ENCODE results near the gene TEC.

DNA sequence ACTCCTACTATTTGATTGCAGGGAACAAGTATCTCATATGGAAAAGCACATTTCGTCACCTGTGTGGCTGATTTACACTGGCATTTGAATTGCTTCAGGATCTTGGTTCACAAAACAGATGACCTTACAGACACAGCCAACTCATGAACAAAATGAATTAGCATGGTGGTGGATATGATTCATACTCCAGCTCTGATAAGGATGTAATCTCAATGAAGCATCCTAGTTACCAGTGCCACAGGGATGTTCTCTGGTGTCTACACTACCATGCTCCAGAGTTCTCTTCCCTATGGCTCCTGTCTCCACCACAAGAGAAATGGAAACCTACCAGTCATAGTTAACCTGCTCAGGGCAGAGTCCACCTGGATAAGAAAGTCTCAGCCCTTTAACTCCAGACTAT lies 40.7 kb downstream of the TEC start:
- TF ChIP-seq, protein P1, sequence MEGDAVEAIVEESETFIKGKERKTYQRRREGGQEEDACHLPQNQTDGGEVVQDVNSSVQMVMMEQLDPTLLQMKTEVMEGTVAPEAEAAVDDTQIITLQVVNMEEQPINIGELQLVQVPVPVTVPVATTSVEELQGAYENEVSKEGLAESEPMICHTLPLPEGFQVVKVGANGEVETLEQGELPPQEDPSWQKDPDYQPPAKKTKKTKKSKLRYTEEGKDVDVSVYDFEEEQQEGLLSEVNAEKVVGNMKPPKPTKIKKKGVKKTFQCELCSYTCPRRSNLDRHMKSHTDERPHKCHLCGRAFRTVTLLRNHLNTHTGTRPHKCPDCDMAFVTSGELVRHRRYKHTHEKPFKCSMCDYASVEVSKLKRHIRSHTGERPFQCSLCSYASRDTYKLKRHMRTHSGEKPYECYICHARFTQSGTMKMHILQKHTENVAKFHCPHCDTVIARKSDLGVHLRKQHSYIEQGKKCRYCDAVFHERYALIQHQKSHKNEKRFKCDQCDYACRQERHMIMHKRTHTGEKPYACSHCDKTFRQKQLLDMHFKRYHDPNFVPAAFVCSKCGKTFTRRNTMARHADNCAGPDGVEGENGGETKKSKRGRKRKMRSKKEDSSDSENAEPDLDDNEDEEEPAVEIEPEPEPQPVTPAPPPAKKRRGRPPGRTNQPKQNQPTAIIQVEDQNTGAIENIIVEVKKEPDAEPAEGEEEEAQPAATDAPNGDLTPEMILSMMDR (IDR thresholded peaks at IDR 0.05; ENCODE audit: poor library complexity, severe bottlenecking), result no peak
- TF ChIP-seq POLR2AphosphoS5 (IDR thresholded peaks at IDR 0.05), result no peak
- no peak for TF ChIP-seq EP300 (conservative IDR thresholded peaks at IDR 0.05; ENCODE audit: poor library complexity, severe bottlenecking)
- no peak for TF ChIP-seq RAD21 (conservative IDR thresholded peaks at IDR 0.05)
- no peak for TF ChIP-seq EZH2 (IDR thresholded peaks at IDR 0.05; ENCODE audit: borderline replicate concordance, insufficient read depth, low read length, poor library complexity, severe bottlenecking)
- TF ChIP-seq TAF1 (IDR thresholded peaks at IDR 0.05; ENCODE audit: low read depth), result no peak
- TF ChIP-seq, protein P2, sequence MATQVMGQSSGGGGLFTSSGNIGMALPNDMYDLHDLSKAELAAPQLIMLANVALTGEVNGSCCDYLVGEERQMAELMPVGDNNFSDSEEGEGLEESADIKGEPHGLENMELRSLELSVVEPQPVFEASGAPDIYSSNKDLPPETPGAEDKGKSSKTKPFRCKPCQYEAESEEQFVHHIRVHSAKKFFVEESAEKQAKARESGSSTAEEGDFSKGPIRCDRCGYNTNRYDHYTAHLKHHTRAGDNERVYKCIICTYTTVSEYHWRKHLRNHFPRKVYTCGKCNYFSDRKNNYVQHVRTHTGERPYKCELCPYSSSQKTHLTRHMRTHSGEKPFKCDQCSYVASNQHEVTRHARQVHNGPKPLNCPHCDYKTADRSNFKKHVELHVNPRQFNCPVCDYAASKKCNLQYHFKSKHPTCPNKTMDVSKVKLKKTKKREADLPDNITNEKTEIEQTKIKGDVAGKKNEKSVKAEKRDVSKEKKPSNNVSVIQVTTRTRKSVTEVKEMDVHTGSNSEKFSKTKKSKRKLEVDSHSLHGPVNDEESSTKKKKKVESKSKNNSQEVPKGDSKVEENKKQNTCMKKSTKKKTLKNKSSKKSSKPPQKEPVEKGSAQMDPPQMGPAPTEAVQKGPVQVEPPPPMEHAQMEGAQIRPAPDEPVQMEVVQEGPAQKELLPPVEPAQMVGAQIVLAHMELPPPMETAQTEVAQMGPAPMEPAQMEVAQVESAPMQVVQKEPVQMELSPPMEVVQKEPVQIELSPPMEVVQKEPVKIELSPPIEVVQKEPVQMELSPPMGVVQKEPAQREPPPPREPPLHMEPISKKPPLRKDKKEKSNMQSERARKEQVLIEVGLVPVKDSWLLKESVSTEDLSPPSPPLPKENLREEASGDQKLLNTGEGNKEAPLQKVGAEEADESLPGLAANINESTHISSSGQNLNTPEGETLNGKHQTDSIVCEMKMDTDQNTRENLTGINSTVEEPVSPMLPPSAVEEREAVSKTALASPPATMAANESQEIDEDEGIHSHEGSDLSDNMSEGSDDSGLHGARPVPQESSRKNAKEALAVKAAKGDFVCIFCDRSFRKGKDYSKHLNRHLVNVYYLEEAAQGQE (IDR thresholded peaks at IDR 0.05; ENCODE audit: borderline replicate concordance), result no peak
- TF ChIP-seq SMC3 (conservative IDR thresholded peaks at IDR 0.05; ENCODE audit: poor library complexity), result no peak
- TF ChIP-seq MXI1 (conservative IDR thresholded peaks at IDR 0.05; ENCODE audit: poor library complexity, severe bottlenecking), result no peak
